RCC 7860 (cell line): ENCODE measurements around the gene PLA2G2F.

ENCODE experiments used
- DNase-seq: peaks from one replicate; pipeline ENCODE4 v3.0.0-alpha.2; 2015; ENCODE audit warnings: low spot score
- FAIRE-seq: peaks from 2 replicates; lab custom pipeline; 2012; peaks lifted over from hg19 to GRCh38; lab: Jason Lieb, UNC

PLA2G2F gene

DNA sequence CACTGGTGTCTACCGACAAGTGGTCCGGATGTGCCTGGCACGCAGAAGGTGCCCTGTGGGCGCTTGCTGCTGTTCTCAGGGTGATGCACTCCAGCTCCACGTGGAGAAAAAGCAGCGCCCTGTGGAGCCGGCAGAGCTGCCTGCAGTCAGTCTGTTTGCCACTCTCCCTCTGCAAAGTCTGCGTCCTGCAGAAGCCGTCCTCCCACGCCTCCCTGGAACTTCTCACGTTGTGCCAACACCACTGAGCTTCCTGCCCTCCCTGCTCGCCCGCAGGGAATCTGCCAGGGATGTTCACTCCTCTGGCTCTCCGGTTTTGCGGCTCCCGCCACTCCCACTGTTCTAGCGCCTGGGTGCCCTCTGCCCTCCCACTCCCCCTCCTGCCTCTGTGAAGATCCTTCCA is 26.9 kb downstream of the PLA2G2F start:
- FAIRE-seq = no peak
- no peak for DNase-seq

GRCh38 chr1:20167126-20167525 is 28.0 kb downstream of the PLA2G2F start:
- FAIRE-seq (no peak), DNase-seq (no peak)

DNA sequence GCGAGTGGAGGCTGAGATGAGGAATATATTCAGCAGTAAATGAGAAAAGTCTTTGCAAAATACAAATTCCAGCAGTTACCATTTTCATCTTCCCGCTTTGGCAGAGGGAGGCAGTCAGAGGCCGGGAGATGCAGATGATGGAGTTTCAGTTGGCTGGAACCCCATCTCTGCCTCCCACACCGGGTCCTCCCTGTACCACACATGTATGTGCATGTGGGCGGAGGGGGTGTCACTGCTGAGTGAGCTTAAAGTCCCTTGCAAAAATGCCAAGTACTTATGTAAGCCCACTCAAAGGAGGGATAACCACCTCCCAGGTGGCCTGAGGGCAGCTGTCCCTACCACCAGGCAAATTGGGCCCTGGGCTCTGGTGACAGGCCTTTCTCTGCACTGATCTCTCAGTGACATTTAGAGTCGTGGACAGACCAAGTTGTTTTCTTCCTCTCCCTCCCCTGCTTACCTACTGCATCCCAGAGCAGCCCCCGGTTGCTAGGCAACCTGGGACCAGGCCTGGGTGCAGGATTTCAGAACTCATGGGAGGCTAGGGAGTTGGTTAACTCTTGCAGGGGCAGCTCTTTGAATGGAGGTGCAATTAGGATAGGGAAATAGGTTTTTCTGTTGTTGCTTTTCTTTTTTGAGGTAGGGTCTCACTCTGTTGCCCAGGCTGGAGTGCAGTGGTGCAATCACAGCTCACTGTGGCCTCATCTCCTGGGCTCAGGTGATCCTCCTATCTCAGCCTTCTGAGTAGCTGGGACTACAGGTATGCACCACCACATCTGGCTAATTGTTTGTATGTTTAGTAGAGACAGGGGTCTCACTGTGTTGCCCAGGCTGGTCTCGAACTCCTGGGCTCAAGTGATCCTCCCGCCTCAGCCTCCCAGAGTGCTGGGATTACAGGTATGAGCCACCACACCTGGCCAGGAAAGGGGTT is 29.7 kb downstream of the PLA2G2F start:
- DNase-seq (no peak), FAIRE-seq (no peak)

GRCh38 chr1:20169932-20170331 is 30.8 kb downstream of the PLA2G2F start:
- DNase-seq (no peak), FAIRE-seq (no peak)

DNA sequence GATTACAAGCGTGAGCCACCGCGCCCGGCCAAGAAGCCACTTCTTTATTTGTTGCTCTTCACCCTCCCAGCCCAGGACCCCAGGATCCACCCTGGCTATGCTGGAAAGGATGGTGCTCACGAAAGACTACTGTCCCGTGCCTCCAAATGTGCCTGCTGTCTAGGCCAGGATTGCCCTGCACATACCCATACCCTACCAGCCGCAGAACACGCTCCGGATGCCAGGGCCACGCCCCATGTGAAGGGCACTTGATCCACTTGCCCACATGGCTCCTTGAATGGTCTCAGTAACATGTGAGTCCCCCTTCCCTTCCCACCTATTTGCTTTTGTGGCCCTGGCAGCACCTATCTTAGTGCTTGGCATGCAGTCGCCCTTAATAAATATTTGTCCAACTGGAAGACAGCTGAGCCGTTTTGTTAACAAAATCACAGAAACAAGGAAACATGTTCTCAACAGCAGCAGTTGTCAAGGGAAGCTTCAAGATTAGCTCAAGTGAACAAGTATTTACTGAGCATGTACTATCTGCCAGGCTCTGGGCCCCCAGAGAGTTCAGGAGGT is 33.0 kb downstream of the PLA2G2F start:
- no peak for DNase-seq
- FAIRE-seq = no peak

DNA sequence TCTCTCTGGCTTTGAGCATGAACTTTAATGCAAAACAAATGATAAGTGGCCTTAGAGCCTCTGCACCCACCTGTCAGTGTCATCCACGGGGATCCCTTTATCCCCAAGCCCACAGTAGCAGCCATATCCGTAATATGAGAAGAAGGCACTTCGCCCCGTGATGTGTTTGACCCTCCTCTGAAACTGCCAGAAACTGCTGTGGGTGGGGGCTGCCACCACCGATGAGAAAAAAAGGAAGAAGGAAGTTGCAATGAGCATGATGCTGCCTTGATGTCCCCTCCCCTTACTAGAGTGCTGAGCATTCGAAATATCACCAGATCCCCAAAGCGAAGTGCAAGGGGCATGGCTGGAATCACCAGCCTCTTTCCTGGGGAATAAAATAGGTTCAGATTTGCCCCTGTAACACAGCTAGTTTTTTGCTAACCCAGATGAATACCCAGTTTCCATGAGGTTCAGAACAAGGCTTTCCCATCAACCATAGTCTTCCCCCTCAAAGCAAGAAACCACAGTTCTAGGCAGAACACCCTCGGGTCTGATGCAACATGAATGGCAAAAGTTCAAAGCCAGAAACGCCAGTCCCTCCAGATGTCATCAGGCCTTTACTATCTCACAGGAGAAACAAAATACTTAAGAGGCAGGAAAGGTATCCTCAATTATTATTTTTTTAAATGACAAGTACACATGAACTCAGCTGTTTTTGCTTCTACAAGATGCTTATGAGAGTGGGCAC is 36.0 kb downstream of the PLA2G2F start:
- DNase-seq (no peak), FAIRE-seq (no peak)

GRCh38 chr1:20178634-20179370 is 39.7 kb downstream of the PLA2G2F start:
- FAIRE-seq (no peak), DNase-seq (no peak)

- no peak for FAIRE-seq
- no peak for DNase-seq
These were observed 40.4 kb downstream of the PLA2G2F start for GRCh38 chr1:20179371-20180128.

DNA sequence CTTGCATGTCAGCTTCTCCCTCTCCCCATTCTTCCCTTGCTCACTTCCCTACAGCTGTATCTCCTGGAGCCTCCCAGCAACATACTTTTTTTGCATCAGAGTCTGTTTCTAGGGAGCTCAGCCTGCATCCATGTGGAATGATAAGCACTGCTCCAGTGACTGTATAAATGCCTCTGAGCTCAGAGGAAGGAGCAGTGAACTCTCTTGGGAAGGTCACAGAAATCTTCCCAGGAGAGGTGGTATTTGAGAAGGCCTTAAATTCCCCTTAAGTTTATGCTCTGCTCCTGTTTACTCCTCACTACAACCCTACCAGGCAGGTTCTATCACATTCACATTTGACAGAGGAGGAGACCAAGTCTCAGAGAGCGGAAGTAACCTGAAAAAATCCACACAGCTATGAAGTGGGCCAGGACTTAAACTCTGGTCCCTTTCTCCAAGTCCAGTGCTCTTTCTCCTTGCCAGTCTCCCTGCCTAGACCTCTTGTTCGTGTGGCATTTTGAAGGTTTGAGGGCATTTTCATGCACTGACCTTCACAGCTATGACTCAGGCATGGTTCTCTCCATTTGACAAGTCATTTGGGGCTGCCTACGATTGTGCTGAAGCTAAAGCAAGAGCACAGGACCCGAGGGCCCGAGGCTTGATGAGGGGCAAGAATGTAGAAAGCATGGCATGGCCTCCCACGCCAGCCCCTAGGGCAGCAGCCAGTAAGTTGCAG is 41.2 kb downstream of the PLA2G2F start:
- FAIRE-seq = no peak
- DNase-seq = no peak

- no peak for DNase-seq
- FAIRE-seq = no peak
These were observed 41.7 kb downstream of the PLA2G2F start for GRCh38 chr1:20180844-20181207.

GRCh38 chr1:20182415-20182814 is 43.3 kb downstream of the PLA2G2F start:
- FAIRE-seq = no peak
- DNase-seq = no peak

GRCh38 chr1:20183035-20183434 is 43.9 kb downstream of the PLA2G2F start:
- DNase-seq (no peak), FAIRE-seq (no peak)

- no peak for FAIRE-seq
- DNase-seq = no peak
These were observed 44.6 kb downstream of the PLA2G2F start for GRCh38 chr1:20183616-20184271.

DNA sequence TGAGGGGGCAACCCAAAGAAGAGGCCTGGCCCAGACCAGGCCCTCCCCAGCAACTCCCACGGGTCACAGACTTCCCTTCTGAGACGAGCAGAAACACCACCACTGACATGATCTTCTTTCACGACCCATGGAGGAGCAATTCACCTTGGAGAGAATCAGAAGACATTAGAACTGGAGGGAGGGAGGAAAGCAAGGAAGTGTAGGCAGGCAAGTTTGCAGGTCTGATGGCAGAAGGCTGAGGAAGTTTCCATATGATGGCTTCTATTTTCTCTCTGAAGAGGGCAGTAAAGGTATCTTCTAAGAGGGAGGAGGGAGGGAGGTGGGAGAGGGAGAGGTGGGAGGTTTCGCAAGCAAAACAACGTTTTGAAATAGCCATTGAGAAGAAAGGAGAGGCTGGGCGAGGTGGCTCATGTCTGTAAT is 45.4 kb downstream of the PLA2G2F start:
- DNase-seq (no peak), FAIRE-seq (no peak)

DNA sequence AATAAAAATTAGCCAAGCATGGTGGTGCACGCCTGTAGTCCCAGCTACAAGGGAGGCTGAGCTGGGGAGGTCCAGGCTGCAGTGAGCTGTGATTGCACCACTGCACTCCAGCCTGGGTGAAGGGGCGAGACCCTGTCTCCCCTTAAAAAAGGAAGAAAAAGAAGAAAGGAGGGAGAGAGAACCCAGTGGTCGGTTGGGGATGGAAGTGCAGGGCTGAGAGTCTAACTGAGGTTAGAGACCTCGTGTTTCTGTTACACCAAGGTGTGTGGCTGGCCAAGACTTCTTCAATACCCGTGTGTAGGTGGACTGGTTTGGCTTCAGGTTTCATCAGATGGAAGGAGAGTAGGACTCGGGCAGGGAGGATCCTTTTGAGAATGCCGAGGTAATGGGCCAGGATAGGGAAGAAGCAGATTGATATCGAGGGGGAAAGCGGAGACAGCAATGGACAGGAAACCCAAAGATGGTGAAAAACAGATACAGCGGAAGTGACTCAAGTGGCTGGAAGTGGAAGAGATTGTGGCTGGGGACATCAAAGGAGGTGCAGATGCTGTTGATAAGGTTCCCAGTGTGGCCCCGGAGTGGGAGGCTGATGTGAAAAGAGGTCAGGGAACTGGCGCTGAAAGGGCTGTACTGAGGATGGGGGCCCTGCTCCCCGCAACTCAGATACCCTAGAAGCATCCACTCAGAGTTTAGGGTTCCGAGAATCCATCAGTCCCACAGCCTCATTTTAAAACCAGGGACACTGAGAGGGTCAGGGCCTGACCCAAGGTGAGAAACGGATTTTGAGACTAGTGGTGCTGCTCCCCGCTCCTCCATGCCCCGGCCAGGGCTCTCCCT is 46.1 kb downstream of the PLA2G2F start:
- no peak for DNase-seq
- no peak for FAIRE-seq

- FAIRE-seq = no peak
- no peak for DNase-seq
These were observed 47.0 kb downstream of the PLA2G2F start, which contains the start of the genes PLA2G2C and UBXN10 for GRCh38 chr1:20185834-20186782. Gene PLA2G2C, minus strand, starts transcription at chr1:20186518. Its CDS starts 9,155 bp downstream, at chr1:20177363. Gene UBXN10, plus strand, starts transcription at chr1:20186096. Its CDS starts 4,466 bp downstream, at chr1:20190562.
